ENCODE measurements around the gene TMEM92. TPM values are rescaled to one million over a fixed set of nuclear protein-coding genes. Genes with fewer than 3 reads are reported as not detected.

Gene TMEM92
- total RNA-seq, 4 donors from 2014 or later, result not detected

DNA sequence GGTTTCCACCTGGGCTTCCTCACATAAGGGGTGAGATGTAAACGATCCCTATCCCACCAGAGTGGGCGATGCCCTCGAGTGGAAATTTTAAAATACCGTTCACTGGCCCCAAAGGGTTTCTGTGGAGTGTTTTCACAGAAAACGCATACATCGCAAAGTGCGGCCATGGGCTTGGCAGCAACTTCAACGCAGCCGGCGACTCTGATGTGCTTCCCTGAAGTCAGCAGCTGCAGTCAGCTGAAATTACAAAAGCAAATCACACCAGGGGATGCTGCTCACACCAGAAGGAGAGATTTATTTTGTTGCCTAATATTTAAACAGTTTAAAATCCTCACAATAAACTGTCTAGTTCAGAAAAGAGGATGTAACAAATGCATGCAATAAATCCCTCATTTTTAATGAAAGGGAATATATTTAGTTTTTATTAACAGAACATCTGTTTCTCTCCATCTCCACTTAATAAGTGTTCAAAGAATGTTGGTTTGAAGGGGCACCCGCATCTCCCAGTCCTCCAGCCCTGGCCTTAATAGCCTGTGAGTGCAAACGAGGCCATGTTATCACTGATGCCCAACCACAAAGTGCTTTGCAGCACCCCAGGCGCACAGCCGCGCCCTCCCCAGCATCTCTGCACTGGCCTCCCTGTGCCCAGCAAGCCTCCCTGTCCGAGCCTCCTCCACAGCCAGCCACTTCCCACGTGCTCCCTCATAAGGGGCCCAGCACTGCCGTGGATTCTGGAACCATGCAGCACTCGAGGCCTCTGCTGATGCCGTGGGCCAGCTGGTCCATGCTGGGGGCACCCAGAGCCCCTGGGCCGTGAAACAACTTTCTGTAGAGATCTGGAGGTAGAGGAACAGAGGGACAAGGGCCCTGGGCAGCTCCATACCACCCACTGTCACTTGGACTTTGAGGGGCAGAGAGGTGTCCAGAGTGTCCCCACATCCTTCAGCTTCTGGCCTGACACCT is 54.4 kb downstream of the TMEM92 start:
- TF ChIP-seq, protein P1, sequence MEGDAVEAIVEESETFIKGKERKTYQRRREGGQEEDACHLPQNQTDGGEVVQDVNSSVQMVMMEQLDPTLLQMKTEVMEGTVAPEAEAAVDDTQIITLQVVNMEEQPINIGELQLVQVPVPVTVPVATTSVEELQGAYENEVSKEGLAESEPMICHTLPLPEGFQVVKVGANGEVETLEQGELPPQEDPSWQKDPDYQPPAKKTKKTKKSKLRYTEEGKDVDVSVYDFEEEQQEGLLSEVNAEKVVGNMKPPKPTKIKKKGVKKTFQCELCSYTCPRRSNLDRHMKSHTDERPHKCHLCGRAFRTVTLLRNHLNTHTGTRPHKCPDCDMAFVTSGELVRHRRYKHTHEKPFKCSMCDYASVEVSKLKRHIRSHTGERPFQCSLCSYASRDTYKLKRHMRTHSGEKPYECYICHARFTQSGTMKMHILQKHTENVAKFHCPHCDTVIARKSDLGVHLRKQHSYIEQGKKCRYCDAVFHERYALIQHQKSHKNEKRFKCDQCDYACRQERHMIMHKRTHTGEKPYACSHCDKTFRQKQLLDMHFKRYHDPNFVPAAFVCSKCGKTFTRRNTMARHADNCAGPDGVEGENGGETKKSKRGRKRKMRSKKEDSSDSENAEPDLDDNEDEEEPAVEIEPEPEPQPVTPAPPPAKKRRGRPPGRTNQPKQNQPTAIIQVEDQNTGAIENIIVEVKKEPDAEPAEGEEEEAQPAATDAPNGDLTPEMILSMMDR (IDR thresholded peaks at IDR 0.05; ENCODE audit: low read depth), result no peak

DNA sequence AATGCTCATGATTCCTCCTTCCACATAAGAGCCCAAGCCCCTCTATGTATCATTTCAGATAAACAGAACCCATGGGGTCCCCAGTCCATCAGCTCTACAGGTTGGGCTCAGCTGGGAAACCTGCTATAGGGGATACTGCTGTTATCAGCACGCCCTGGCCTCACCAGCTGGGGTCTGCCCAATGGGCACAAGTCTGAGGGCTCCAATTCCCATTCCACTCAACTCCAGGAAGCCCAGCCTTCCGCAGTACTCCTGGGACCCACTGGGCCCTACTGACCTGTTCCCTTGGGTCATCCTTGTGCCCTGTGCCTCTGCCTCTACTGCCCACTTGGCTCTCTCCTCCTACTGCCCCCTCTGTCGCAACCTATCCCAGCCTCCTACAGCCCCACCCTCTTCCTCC is 55.5 kb downstream of the TMEM92 start:
- TF ChIP-seq, protein P1 (IDR thresholded peaks at IDR 0.05; ENCODE audit: low read depth), result no peak

DNA sequence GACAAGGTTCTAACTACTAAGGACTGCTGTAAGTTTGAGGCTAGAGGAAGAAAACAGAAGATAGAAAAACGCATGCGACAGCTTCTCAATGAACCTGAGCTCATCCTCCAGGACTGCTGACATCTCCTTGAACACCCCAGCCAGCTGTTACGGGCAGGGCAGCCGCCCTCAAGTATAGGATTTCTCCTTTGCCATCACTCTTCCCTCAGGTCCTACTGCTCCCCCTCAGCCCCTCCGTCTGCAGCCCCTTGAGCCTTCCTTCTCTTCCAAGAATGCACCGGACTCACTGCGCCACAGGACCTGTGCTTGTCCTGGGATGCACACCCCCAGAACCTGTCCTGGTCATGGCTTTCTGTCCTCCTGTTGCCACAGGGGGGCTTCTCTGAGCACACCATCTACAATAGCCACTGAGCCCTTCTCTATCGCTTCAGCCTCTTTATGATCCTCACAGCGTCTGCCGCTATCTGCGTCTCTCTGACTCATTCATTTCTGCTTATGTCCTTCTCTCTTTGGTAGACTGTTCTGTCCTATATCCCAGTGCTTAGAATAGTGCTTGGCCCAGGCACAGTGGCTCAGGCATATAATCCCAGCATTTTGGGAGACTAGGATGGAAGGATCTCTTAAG is 56.0 kb downstream of the TMEM92 start:
- TF ChIP-seq, protein P1 (IDR thresholded peaks at IDR 0.05; ENCODE audit: low read depth), result no peak

Small RNA genes within 50 kb of the gene (small RNA-seq; reads per million reads assigned to genes)
- not detected for gene SUMO2P7

Other genes with a start within 250 kb of the TMEM92 start
- gene ITGA3, start 218.4 kb upstream of the TMEM92 start, total RNA-seq, result 10 to 100 TPM in 3 of 4 donors, 1 to 10 TPM in 1; 9.0 to 98.8 (median 19.3) TPM
- gene PDK2, start 179.1 kb upstream of the TMEM92 start, total RNA-seq, result 100 to 1,000 TPM in 1 of 4 donors, 10 to 100 TPM in 3; 37.4 to 157 (median 43.1) TPM
- under 1 TPM in 3 of 4 donors, not detected in 1; 0.33 to 0.38 (median 0.34) TPM for gene SAMD14, start 144.3 kb upstream of the TMEM92 start, total RNA-seq
- 10 to 100 TPM; 14.0 to 29.2 (median 20.0) TPM for gene PPP1R9B, start 123.8 kb upstream of the TMEM92 start, total RNA-seq
- gene SGCA, start 108.5 kb upstream of the TMEM92 start, total RNA-seq, result 1 to 10 TPM in 1 of 4 donors, not detected in 3; 4.4 TPM
- 100 to 1,000 TPM in 1 of 4 donors, 10 to 100 TPM in 3; 14.3 to 109 (median 36.6) TPM for gene COL1A1, start 72.8 kb upstream of the TMEM92 start, total RNA-seq
- gene XYLT2, start 71.7 kb downstream of the TMEM92 start, total RNA-seq, result 10 to 100 TPM in 3 of 4 donors, 1 to 10 TPM in 1; 7.2 to 28.8 (median 12.5) TPM
- gene MRPL27, start 98.7 kb downstream of the TMEM92 start, total RNA-seq, result 10 to 100 TPM; 42.2 to 88.7 (median 48.1) TPM
- 1 to 10 TPM in 2 of 4 donors, under 1 TPM in 1, not detected in 1; 0.88 to 1.3 (median 1.2) TPM for gene EME1, start 98.8 kb downstream of the TMEM92 start, total RNA-seq
- gene LRRC59, start 123.1 kb downstream of the TMEM92 start, total RNA-seq, result 10 to 100 TPM; 36.5 to 91.5 (median 38.2) TPM
- 10 to 100 TPM; 31.3 to 63.1 (median 42.2) TPM for gene ACSF2, start 151.8 kb downstream of the TMEM92 start, total RNA-seq
- gene CHAD, start 194.4 kb downstream of the TMEM92 start, total RNA-seq, result not detected
- gene RSAD1, start 204.4 kb downstream of the TMEM92 start, total RNA-seq, result 10 to 100 TPM; 19.9 to 29.9 (median 28.6) TPM
- 1 to 10 TPM in 2 of 4 donors, not detected in 2; 1.3 to 1.8 TPM for gene MYCBPAP, start 234.0 kb downstream of the TMEM92 start, total RNA-seq